Stimulated activated CD4-positive, alpha-beta T cell treated with anti-CD3 and anti-CD28 coated beads, TNF-alpha, amount 100 ng/mL, for 48 hours (primary cell): ENCODE data around the gene CST4.
"Not testable (repeated sequence)": the region's sequence is repeated elsewhere in the genome, so short reads cannot be mapped to it uniquely, and the experiment has no call there.

Source experiments
- DNase-seq, 3 donors: peaks; one replicate each; pipeline ENCODE4 v3.0.0-alpha.2; 2020; ENCODE audit warnings: low read depth in 3 of 3

Gene CST4

GRCh38 chr20:23640671-23641667 is 47.9 kb downstream of the CST4 start:
- no peak for DNase-seq

- no peak for DNase-seq
Measured at GRCh38 chr20:23640018-23640601, 48.7 kb downstream of the CST4 start.

GRCh38 chr20:23639490-23639958 is 49.3 kb downstream of the CST4 start:
- no peak for DNase-seq

GRCh38 chr20:23638309-23638708 is 50.5 kb downstream of the CST4 start:
- no peak for DNase-seq

GRCh38 chr20:23637282-23638221 is 51.3 kb downstream of the CST4 start, which contains the start of gene CST3:
CST3 (minus strand) TSS chr20:23637955; CDS start chr20:23637862, 93 bp downstream.
- DNase-seq: no peak

GRCh38 chr20:23636908-23637281 is 51.9 kb downstream of the CST4 start:
- no peak for DNase-seq

GRCh38 chr20:23636182-23636907 is 52.5 kb downstream of the CST4 start:
- DNase-seq: no peak

GRCh38 chr20:23635768-23636090 is 53.1 kb downstream of the CST4 start:
- DNase-seq: not testable (repeated sequence)
